Hippocampal formation (tissue), 2 donors: ENCODE measurements around the gene ZDHHC13.

Experiments used
- DNase-seq, 2 donors: peaks; one replicate each; lab custom pipeline; 2025; lab: John Stamatoyannopoulos, UW

Gene ZDHHC13, protein sequence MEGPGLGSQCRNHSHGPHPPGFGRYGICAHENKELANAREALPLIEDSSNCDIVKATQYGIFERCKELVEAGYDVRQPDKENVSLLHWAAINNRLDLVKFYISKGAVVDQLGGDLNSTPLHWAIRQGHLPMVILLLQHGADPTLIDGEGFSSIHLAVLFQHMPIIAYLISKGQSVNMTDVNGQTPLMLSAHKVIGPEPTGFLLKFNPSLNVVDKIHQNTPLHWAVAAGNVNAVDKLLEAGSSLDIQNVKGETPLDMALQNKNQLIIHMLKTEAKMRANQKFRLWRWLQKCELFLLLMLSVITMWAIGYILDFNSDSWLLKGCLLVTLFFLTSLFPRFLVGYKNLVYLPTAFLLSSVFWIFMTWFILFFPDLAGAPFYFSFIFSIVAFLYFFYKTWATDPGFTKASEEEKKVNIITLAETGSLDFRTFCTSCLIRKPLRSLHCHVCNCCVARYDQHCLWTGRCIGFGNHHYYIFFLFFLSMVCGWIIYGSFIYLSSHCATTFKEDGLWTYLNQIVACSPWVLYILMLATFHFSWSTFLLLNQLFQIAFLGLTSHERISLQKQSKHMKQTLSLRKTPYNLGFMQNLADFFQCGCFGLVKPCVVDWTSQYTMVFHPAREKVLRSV

DNA sequence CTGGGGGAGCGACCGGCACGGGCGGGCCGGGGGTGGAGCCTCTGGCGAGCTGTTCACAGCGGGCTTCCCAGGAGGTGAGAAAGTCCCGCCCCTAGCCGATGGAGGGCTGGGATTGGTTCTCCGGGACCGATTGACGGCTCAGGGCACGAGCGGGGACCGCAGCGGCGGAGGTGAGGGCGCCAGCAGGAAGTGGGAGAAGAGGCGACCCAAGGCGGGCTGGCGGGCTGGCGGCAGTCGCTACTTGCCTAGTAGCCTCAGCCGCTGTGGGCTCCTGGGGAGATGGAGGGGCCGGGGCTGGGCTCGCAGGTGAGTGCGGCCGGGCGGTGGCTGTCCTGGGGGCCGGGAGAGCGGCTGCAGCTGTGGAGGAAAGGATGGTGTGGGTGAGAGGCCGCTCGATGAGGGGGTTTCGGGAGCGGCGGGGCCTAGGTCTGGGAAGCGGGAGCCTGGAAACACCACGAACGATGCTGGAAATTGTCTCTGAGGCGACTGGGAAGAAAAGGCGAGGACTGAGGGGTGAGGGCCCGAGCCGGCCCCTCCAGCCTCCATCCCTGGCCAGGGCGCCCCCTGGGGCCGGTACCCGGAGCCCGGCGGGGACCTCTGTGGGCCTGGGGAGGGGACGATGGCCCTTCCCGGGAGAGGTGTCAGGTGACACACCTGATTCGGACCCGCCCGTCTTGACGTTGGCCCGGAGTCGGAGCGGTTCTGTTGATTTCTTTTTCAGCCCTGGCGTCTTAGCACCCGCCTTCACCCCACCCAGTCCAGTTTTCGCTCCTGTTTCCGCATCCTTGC lies at the start of gene ZDHHC13:
ZDHHC13 (plus strand) TSS at position 198 of the 789 bp plus-strand sequence; CDS start at position 280, 82 bp downstream.
- peak; percentile 77 to 92 for DNase-seq

DNA sequence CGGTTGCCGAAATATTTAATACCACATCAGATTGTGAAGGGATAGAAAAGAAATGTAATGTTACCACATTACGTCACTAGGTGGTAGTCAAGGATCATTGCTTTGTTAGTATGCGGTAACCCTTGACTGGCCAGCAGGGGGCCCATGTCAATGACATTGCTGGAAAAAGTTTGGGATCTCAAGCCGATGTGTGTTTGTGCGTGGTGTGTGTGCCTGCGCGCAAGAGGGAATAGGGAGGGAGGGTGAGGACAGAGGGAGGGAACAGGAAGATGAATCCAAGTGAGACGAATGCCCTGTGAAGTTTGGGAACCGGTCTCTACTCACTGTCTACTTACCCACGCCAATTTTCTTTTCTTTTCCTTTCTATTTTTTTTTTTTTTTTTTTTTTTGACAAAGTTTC lies 45.7 kb upstream of the ZDHHC13 start:
- DNase-seq, result peak; percentile 33 to 73

DNA sequence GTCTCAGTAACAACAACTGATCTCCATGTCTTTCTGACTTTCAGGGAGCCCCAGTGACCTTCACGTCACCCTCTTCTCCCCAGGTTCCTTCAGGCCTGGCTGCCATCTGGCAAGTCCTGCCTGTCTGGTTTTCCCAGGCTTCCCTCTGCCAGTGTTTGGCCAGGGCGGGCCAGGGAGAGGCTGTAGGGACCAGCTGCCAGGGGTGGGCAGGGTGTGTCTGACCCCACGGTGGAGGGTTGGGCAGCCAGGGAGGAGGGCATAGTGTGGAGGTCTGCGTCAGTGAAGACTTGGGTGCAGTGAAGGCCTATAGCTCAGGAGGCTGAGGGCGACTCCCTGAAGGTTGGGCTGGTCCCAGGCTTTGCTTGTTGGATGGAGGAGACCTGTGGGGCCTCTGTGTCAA lies 44.5 kb upstream of the ZDHHC13 start:
- DNase-seq, result no peak

DNA sequence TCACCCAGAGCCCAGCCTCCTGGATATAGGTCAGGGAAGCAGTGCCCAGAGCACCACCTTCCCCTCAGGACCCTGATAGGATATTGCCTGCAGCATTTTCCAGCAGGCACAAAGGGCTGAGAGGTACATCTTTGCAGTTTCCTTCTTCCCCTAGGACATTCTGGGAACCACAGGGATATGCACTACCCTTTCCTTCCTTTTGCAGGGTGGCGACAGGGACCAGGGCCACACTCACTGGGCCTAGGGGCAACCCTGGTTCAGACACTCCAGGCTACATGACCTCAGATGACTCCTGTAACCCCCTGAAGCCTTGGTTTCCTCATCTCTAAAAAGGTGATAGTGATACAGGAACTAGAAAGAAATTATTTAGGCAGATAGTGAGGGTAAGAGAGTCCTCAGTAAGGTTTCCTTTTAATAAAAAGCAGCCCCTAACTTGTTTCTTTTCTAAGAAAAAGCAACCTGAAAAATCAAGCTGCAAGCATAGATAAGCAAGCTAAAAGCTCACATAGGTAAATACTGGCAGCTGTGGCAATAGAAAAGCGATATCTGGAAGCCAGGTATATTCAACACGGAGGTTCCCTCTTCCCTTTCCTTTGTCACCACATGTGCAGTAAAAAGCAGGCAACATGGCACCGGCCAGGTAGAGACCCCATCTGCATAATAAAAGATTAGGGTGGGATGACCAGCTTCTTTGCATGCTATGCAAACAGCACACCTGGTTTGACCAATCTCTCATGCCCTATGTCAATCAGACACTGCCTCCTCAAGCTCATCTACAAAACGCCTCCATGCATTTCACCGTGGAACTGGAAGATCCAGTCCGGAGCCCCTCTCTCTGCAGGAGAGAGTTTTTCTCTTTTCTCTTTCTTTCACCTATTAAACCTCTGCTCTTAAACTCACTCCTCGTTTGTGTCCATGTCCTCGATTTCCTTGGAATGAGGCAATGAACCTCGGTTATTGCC lies 43.2 kb upstream of the ZDHHC13 start:
- DNase-seq, result no peak

DNA sequence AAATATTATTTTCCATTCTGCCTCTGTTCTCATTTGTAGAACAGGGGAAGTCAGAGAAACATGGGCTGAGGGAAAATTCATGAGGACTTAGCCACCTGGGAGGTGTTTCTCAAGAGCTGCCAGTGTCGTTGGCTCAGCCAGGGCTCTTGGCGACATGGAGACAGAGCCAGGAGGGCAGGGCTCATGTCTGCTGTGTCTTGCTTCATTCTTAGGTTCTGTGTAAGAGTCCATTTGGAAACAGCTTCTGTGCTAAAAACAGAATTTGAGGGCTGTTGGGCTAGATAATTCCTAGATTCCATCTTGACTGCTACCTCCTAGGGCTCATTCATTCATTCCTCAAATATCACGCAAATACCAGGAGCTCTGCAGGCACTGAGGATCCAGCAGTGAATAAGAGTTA lies 41.3 kb upstream of the ZDHHC13 start:
- no peak for DNase-seq

DNA sequence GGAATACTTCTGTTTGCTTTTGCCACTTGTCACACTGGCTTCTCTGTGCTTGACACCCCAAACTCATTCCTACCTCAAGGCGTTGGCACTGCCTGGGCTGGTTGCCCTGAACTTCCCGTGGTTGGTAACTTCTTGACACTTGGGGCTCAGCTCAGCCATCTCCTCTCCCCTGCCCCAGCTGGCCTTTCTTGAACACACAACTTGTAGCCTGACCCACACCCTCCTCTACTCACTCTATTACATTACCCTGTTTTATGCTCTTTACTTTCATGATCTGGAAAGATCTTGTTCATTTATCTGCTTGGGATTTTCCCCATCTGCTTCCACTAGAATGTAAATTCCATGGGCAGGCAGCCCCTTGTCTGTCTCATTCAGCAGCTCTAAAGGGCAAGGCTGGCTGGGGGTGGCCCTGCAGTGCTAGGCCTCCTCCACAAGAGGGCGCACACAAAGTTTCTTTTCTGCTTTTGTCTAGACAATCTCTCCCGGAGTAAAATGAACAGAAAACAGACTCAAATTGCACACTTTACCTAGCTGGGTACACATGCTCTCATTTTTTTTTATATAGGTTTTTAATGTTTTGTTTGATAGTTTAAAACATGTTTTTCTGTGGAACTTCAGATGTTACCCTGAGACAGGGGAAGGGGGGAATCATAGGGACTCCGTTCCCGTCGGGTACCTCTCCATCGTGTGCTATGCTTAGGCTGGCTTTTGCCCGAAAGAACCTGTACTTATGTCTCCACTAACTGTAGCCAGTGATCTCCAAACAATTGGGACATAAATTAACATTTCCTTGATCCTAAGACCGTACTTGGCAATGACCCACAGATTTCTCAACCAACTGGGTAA lies 40.0 kb upstream of the ZDHHC13 start:
- DNase-seq, result peak; percentile 25 to 53

DNA sequence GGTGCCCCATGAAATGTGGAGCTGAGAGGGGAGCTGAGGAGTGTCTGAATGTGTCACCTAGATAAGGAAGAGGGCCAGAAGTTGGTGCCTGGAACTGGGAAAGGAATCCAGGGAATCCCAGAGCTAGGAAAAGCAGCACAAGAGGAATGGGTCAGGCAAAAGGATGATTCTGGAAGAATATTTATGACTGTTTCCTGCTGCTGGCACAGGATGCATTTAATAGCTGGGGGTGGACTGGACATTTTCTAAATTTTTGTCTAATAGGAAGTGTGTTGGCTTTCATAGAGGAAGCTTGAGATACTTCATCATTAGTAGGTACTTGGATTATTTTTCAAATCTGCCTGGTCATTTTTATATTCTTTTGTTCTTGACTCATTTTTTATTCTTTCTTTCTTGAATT lies 39.0 kb upstream of the ZDHHC13 start:
- no peak for DNase-seq

DNA sequence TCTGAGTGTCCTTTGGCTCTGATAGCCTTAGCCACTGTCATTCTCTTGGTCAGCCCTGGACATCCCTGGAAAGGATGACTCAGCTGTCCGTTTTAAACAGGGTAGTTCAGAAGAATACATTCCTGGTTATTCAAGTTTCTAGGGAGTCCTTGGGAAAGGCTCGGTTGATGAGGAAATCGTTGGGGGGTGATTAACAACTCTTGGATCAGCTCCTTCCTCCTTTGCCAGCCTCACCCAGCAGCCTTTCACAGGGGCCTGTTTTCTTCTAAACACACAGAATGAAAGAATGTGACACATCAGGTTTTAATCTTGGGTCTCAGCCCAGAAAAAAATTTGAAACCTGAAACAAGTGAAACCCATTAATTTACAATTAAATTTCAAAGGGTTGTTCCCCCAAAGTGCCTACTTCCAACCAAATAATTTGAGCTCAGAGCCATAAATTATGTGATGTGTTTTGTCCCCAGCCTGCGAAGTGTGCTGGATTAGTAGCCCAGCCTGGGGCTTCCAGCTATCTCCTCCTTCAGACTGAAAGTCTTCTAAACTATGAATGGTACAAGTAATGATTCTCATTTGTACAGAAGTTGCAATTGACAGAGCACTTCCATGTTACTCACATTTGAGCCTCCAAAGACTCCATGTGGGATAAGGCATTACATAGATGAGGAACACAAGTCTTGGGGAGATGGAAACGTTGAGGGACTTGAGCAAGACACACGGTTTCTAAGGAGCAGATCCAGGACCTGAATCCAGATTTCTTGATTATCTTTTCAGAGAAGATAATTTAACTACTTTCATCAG lies 37.1 kb upstream of the ZDHHC13 start:
- DNase-seq, result peak in 1 of 2 donors; percentile 16

DNA sequence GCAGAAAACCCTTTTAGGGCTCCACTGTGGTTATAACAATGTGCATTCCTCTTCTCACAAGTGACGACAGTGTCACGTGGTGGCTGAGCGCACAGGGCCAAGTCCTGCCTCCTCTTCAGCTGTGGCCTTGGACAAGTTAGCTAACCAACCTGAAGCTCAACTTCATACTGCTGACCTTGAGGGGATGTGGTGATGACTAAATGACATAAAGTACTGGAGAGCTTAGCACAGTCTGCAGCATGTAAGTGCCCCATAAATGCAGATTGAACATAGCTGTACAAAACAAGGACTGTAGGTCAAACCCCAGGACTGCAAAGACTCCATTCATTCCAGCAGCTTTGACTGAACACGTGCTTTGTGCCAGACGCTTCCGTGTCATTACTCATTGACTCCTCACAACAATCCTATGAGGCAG lies 36.4 kb upstream of the ZDHHC13 start:
- DNase-seq, result peak in 1 of 2 donors; percentile 1

DNA sequence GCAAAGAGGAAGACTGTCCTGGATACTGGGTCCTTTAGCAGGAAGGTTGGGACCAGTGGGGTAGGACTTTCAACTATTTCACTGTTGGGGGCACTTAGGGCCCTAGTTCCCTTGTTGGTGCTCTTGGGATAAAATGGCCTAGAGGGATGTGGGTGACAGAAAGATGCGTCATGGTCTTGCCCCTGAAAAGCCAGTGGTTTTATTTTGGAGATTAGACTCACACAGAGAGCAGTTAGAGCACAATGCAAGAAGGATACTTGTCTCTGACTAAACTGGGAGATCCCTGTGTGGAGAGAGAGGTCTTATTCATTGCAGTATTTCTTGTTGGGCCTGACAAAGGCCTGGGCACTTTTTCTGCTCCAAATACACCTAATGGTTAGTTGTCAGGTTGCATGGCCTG lies 33.8 kb upstream of the ZDHHC13 start:
- no peak for DNase-seq

DNA sequence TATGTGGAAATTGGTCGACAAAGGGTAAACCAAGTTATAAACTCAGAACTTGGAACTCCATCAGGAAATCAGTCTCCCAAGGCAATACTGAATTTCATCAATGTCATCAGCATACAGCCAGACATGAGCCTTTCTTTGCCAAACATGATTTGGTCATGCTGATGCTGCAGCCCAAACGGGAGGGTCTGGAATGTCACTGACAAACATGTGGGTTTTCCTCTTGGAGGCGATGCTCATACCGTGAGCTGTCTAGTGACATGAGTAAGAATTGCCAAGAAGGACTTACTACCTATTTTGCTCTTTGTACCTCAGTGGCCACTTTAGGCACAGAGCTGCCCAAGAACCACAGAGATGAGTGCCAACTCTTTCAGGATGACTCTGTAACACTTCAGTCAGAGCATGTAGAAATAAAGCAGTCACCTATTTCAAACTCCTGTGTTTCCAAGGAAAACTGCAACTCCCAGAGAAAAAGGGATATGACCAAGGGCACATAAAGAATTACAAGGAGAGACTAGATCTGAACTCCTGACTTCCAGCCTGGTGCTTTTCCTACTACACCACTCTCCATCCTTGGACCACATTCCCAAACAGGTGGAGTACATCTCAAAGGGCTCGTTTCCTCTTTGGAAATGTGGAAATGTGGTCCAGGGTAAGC lies 32.2 kb upstream of the ZDHHC13 start:
- DNase-seq, result no peak

DNA sequence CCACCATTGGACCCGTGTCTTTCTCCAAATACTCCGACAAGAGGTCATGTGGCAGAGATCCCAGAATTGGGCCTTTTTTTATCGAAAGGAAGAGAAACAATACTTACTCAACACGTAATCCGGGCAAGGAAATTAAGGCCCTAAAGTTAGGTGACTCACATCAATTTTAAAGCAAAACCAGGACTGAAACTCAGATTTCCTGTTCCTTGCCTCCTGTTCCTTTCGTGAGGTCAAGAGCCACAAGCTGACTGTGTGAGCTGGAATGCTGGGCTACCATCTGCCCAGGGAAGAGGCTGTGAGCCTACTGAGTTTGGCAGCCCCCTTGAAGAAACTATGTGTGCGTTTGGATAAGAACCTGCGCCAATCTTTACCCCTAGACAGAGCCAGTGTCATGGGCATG lies 29.3 kb upstream of the ZDHHC13 start:
- DNase-seq, result no peak

DNA sequence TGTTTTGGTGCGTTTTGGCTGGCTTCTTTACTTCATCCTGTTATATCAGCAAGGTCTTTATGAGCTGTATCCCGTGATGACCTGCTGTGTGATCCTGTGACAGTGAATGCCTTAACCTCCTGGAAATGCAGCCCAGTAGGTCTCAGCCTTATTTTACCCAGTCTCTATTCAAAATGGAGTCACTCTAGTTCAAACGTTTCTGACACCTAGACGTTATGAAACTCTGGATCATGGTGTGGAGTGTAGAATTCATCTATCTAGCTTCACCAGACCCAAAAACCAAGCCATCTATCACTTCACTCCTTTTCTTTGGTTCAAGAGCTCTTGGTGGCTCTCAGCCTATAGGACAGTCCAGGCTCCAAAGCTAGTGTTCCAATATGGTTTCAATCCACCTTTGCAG lies 28.2 kb upstream of the ZDHHC13 start:
- DNase-seq, result no peak

DNA sequence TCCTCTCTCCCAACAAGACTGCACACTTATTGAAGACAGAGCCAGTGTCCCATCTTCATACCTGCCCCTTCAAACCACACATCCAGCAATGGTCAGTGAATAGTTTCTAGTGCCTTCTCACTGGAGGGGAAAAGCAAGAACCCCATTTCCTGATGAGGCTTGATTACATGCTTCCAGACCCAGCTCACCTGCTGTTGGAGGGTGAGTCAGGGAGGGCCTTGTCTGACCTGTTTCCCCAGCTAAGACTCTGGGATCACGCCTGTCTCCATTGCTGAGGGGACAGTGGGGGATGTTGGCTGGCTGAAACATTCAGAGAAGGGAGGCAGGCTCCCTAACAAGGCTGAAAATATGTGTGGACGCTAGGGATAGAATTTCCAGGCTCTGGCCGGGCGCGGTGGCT lies 27.5 kb upstream of the ZDHHC13 start:
- DNase-seq, result no peak

DNA sequence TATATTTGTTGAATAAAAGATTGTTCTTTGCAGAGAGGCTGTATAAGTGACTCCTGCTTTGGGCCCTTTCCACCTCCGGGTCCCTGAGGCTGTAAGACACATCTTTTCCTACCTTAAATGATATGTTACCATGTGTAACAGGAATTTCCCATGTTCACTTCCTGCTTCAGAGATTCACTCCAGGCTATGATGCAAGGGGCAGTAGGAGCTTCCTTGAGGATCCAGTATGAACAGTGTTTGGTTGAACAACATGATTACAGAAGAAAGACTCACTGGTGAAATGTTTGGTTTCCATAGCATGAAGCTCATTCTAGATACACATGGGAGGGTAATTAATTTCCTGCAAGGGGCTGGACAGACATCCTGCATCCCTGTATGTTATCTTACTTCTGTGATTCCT lies 25.6 kb upstream of the ZDHHC13 start:
- no peak for DNase-seq

DNA sequence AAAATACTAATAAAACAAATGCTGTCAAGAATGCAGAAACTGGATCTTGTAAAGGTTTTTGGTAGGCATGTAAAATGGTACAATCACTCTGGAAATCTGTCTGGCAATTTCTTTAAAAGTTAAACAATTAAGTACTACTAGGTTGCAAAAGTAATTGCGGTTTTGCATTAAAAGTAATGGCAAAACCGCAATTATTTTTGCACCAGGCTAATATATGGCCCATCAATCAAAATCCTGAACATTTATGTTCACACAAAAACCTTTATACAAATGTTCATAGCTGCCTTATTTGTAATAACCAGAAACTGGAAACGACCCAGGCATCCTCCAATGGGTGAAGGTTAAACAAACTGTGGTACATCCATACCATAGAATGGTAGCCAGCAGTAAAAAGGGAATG lies 24.6 kb upstream of the ZDHHC13 start:
- no peak for DNase-seq

DNA sequence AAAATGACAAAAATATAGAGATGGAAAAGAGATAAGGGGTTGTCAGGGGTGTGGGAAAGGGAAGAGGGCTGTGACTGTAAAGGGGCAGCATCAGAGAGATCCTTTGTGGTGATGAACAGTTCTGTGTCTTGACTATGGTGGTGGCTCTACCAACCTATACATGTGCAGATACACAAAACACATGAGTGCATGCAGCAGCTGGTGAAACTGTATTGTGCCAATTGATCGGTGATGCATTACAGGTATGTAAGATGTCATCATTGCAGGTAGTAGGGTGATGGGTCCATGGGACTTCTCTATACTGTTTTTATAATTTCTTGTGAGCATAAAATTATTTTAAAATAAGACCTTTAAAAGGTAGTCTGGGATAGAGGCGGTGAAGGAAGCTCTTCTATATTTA lies 24.1 kb upstream of the ZDHHC13 start:
- DNase-seq, result no peak

DNA sequence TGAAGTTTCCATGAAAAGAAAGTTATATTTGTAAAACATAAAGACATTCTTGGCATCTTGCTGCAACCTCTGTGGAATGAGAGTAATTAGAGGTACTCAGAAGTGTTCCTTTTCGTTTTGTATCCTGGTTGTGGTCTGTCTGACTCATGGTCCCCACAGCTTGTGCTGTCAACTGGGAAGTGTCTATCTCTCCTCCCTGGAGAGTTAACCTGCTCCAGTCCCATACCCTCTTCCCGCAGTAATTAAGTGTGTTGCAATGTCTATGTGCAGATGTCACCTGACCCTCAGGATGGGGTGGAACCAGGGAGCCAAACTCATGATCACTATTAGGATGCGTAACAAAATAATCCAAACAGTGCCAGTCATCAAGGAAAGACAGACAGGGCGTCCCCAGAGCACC lies 23.0 kb upstream of the ZDHHC13 start:
- no peak for DNase-seq

DNA sequence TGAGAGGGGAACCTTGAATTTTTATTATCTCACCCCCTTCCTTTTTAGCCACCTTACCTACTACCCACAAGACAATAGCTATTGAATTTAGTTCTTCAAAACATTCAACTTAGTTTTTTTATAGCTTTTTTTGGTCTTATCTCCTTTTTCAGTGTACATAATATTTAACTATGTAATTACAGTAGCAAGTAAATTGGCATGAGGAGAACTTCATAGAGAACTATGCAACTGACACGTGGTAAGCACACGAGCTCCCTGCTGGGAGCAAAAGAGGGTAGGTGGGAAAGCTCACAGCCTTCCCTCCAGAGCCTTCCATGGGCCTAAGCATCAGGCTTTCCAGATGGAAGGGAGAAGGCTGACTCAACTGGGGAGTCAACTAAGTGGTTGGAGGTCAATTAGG lies 22.1 kb upstream of the ZDHHC13 start:
- DNase-seq, result no peak
